ENCODE measurements around the gene MPP7. TPM values are rescaled to one million over a fixed set of nuclear protein-coding genes. Genes with fewer than 3 reads are reported as not detected.
A peak's percentile ranks its signal among the peaks of the same experiment; 100 is the strongest.

MPP7 gene
- total RNA-seq, 6 experiments from 2014 or later = 0.80 to 2.6 (median 0.86) TPM

- peaks cover 9% of the 10 kb centered on the region for H3K4me1 Mint-ChIP-seq (ENCODE audit: low read depth)
- no peak overlapping the region for H3K27ac Mint-ChIP-seq
- H3K9me3 Mint-ChIP-seq = no peaks in the 10 kb centered on the region
- no peak overlapping the region for H3K4me3 Mint-ChIP-seq
- peaks cover 50% of the 10 kb centered on the region for H3K27me3 Mint-ChIP-seq (ENCODE audit: insufficient read depth)
- no peak for DNase-seq
- no peaks in the 10 kb centered on the region for H3K36me3 Mint-ChIP-seq (ENCODE audit: low read depth)
- TF ChIP-seq CTCF (IDR thresholded peaks at IDR 0.05) = no peak
Measured at GRCh38 chr10:28305553-28305952, 2.7 kb upstream of the MPP7 start.

- H3K36me3 Mint-ChIP-seq (ENCODE audit: low read depth) = no peaks in the 10 kb centered on the region
- H3K27me3 Mint-ChIP-seq (ENCODE audit: insufficient read depth) = peaks cover 43% of the 10 kb centered on the region
- no peak overlapping the region for H3K27ac Mint-ChIP-seq
- no peak for TF ChIP-seq CTCF (IDR thresholded peaks at IDR 0.05)
- H3K9me3 Mint-ChIP-seq = no peaks in the 10 kb centered on the region
- peaks cover 9% of the 10 kb centered on the region for H3K4me1 Mint-ChIP-seq (ENCODE audit: low read depth)
- H3K4me3 Mint-ChIP-seq = no peak overlapping the region; the same call in 1 of the 2 replicates
- no peak for DNase-seq
Measured at GRCh38 chr10:28304032-28304571, 1.2 kb upstream of the MPP7 start.

GRCh38 chr10:28302012-28302637, 739 bp downstream of the MPP7 start:
- no peak for DNase-seq
- Mint-ChIP-seq H3K27me3 (ENCODE audit: insufficient read depth) (peaks cover 36% of the 10 kb centered on the region), H3K27ac (no peak overlapping the region), H3K4me3 (peak overlapping the region; percentile 57), H3K4me1 (ENCODE audit: low read depth) (peaks cover 9% of the 10 kb centered on the region), H3K36me3 (ENCODE audit: low read depth) (no peaks in the 10 kb centered on the region), H3K9me3 (no peaks in the 10 kb centered on the region)
- TF ChIP-seq CTCF (IDR thresholded peaks at IDR 0.05) = no peak

- no peak for DNase-seq
- H3K27me3 Mint-ChIP-seq (ENCODE audit: insufficient read depth) = peaks cover 28% of the 10 kb centered on the region
- no peaks in the 10 kb centered on the region for H3K36me3 Mint-ChIP-seq (ENCODE audit: low read depth)
- TF ChIP-seq CTCF (IDR thresholded peaks at IDR 0.05) = peak; percentile 44
- no peak overlapping the region for H3K4me3 Mint-ChIP-seq
- H3K4me1 Mint-ChIP-seq (ENCODE audit: low read depth) = peaks cover 9% of the 10 kb centered on the region
- no peak overlapping the region for H3K27ac Mint-ChIP-seq
- no peaks in the 10 kb centered on the region for H3K9me3 Mint-ChIP-seq
Measured at GRCh38 chr10:28300027-28300426, 2.8 kb downstream of the MPP7 start.

- H3K36me3 Mint-ChIP-seq (ENCODE audit: low read depth) = no peaks in the 10 kb centered on the region
- H3K4me3 Mint-ChIP-seq = no peak overlapping the region
- peaks cover 9% of the 10 kb centered on the region for H3K4me1 Mint-ChIP-seq (ENCODE audit: low read depth)
- DNase-seq = no peak
- H3K27me3 Mint-ChIP-seq (ENCODE audit: insufficient read depth) = peaks cover 28% of the 10 kb centered on the region
- TF ChIP-seq CTCF (IDR thresholded peaks at IDR 0.05) = no peak
- no peak overlapping the region for H3K27ac Mint-ChIP-seq
- no peaks in the 10 kb centered on the region for H3K9me3 Mint-ChIP-seq
Measured at GRCh38 chr10:28298951-28299350, 3.9 kb downstream of the MPP7 start.
